ENCODE results near the gene MYBPC2.

GRCh38 chr19:50392759-50393158 is 39.9 kb upstream of the MYBPC2 start:
- TF ChIP-seq EZH2 (IDR thresholded peaks at IDR 0.05; ENCODE audit: insufficient read depth, poor library complexity, severe bottlenecking) (no peak), EZH2phosphoT487 (IDR thresholded peaks at IDR 0.05; ENCODE audit: insufficient read depth, low read depth) (no peak)

Measured in GM23248 (cell line).